GM23338 (cell line): ENCODE data around the gene KRT3. TPM values are rescaled to one million over a fixed set of nuclear protein-coding genes. Genes with fewer than 3 reads are reported as not detected.

Experiments used
- ATAC-seq: fragments of 200-7000 bp; cut with Tn5 transposase; 3 replicates; pipeline ENCODE4 v1.9.1; 2020
- DNase-seq: peaks from one replicate; pipeline ENCODE4 v3.0.0-alpha.2; 2015; ENCODE audit warnings: low spot score
- H2AFZ ChIP-seq: fragments of 200-600 bp; sonication (generic); 2 replicates; pipeline ENCODE4 v1.8.0; 2016; ENCODE audit warnings: antibody characterized with exemption, mild to moderate bottlenecking, moderate library complexity
- H3F3A ChIP-seq: fragments of 200-600 bp; sonication (generic); replicated peaks from 2 replicates; pipeline ENCODE4 v1.8.0; 2017; ENCODE audit warnings: antibody characterized with exemption, mixed run types, low read depth
- H3K27ac ChIP-seq: fragments of 200-600 bp; sonication (generic); 2 replicates; pipeline ENCODE4 v1.6.1; 2016; ENCODE audit warnings: low read depth
- H3K27me3 ChIP-seq: fragments of 200-600 bp; sonication (generic); 2 replicates; pipeline ENCODE4 v1.8.0; 2016; ENCODE audit warnings: mild to moderate bottlenecking, mixed run types, moderate library complexity; ENCODE audit not compliant: insufficient read depth
- H3K36me3 ChIP-seq: fragments of 200-600 bp; sonication (generic); 2 replicates; pipeline ENCODE4 v1.8.0; 2016; ENCODE audit warnings: mild to moderate bottlenecking; ENCODE audit not compliant: insufficient read depth
- H3K4me1 ChIP-seq: fragments of 200-600 bp; sonication (generic); 2 replicates; pipeline ENCODE4 v1.8.0; 2016; ENCODE audit warnings: mild to moderate bottlenecking, moderate library complexity; ENCODE audit not compliant: insufficient read depth
- H3K4me2 ChIP-seq: fragments of 200-600 bp; sonication (generic); 2 replicates; pipeline ENCODE4 v1.7.1; 2017; ENCODE audit warnings: mixed run types
- H3K4me3 ChIP-seq: fragments of 200-600 bp; sonication (generic); 2 replicates; pipeline ENCODE4 v1.6.1; 2016; ENCODE audit warnings: mixed run types
- H3K79me2 ChIP-seq: fragments of 200-600 bp; sonication (generic); replicated peaks from 2 replicates; pipeline ENCODE4 v1.8.0; 2017; ENCODE audit warnings: mild to moderate bottlenecking; ENCODE audit not compliant: insufficient read depth
- H3K9me2 ChIP-seq: fragments of 200-600 bp; sonication (generic); 2 replicates; pipeline ENCODE4 v1.8.0; 2017; ENCODE audit not compliant: insufficient read depth
- H4K20me1 ChIP-seq: fragments of 200-600 bp; sonication (generic); replicated peaks from 2 replicates; pipeline ENCODE4 v1.8.0; 2017; ENCODE audit warnings: mild to moderate bottlenecking; ENCODE audit not compliant: insufficient read depth
- H3K27ac Mint-ChIP-seq: 2 replicates; pipeline ENCODE4 v1.8.0; 2020; ENCODE audit warnings: inconsistent platforms, mild to moderate bottlenecking, moderate library complexity, mixed read lengths
- H3K27me3 Mint-ChIP-seq: 3 replicates; pipeline ENCODE4 v1.8.0; 2022; ENCODE audit warnings: low read depth, mild to moderate bottlenecking, moderate library complexity, mixed read lengths, inconsistent platforms; ENCODE audit not compliant: insufficient read depth, poor library complexity
- H3K36me3 Mint-ChIP-seq: 3 replicates; pipeline ENCODE4 v1.8.0; 2021; ENCODE audit warnings: low read depth, mild to moderate bottlenecking, inconsistent platforms, moderate library complexity, mixed read lengths
- H3K4me1 Mint-ChIP-seq: 3 replicates; pipeline ENCODE4 v1.8.0; 2020; ENCODE audit warnings: mild to moderate bottlenecking, inconsistent platforms, mixed read lengths
- H3K4me3 Mint-ChIP-seq: 3 replicates; pipeline ENCODE4 v1.8.0; 2021; ENCODE audit warnings: moderate library complexity, mild to moderate bottlenecking, inconsistent platforms, mixed read lengths
- H3K9me3 Mint-ChIP-seq: 3 replicates; pipeline ENCODE4 v1.8.0; 2020; ENCODE audit warnings: moderate library complexity, mild to moderate bottlenecking, inconsistent platforms, mixed read lengths
- CREB1 ChIP-seq: fragments of 250-450 bp; sonication (Bioruptor Pico); IDR thresholded peaks from 2 replicates; pipeline ENCODE4 v1.5.0; 2020; ENCODE audit warnings: low read depth, mild to moderate bottlenecking, moderate library complexity
- CTCF ChIP-seq, 2 experiments: fragments of 200-600 bp in 1 of 2; sonication (generic) in 1 of 2; conservative IDR thresholded peaks; 2 replicates each; pipeline versions ENCODE4 v1.5.1 to v1.6.1; 2016 to 2017; ENCODE audit warnings: antibody characterized with exemption in 2 of 2, low read depth in 2 of 2, mild to moderate bottlenecking in 2 of 2, moderate library complexity in 1 of 2
- EZH2phosphoT487 ChIP-seq: fragments of 200-600 bp; sonication (generic); IDR thresholded peaks from one replicate; pipeline ENCODE4 v1.8.1; 2018; ENCODE audit warnings: antibody characterized with exemption; ENCODE audit not compliant: unreplicated experiment
- JUNB ChIP-seq: IDR thresholded peaks from one replicate; pipeline ENCODE4 v1.6.1; 2016; ENCODE audit warnings: antibody characterized with exemption; ENCODE audit not compliant: unreplicated experiment
- NANOG ChIP-seq: IDR thresholded peaks from 2 replicates; pipeline ENCODE4 v1.6.1; 2016; ENCODE audit warnings: antibody characterized with exemption, borderline replicate concordance
- POLR2AphosphoS5 ChIP-seq: IDR thresholded peaks from 2 replicates; pipeline ENCODE4 v1.6.1; 2016; ENCODE audit warnings: antibody characterized with exemption, low read depth
- STAT1 ChIP-seq: IDR thresholded peaks from one replicate; pipeline ENCODE4 v1.6.1; 2016; ENCODE audit warnings: antibody characterized with exemption; ENCODE audit not compliant: unreplicated experiment
- ZNF114 ChIP-seq: fragments of 250-450 bp; sonication (Bioruptor Pico); IDR thresholded peaks from 2 replicates; pipeline ENCODE4 v1.5.0; 2020; ENCODE audit warnings: mild to moderate bottlenecking, moderate library complexity
- ZNF331 ChIP-seq: fragments of 250-450 bp; sonication (Bioruptor Pico); IDR thresholded peaks from 2 replicates; pipeline ENCODE4 v1.5.0; 2020; ENCODE audit warnings: low read depth, mild to moderate bottlenecking, moderate library complexity
- polyA plus RNA-seq: library from polyadenylated mRNA; unstranded; fragments of >200 nt; fragmentation: Nextera tagmentation; extraction: Ambion mirVana; gene quantifications from 2 replicates; pipeline ENCODE4 v1.2.1, GENCODE V29; 2016
- total RNA-seq: library from RNA; depleted of rRNA; stranded (reverse); fragments of >200 nt; shearing (Covaris generic); gene quantifications from 2 replicates; pipeline ENCODE4 v1.2.3, GENCODE V29; 2014
- TF ChIP-seq, protein P1 (sequence below): IDR thresholded peaks from one replicate; pipeline ENCODE4 v1.6.1; 2018; ENCODE audit warnings: antibody characterized with exemption; ENCODE audit not compliant: unreplicated experiment
- TF ChIP-seq, protein P2 (sequence below): fragments of 250-450 bp; sonication (Bioruptor Pico); IDR thresholded peaks from 2 replicates; pipeline ENCODE4 v1.5.0; 2020; ENCODE audit warnings: mild to moderate bottlenecking, moderate library complexity

Gene KRT3
- total and polyA plus RNA-seq, 2 experiments from 2014 or later, result not detected

- Histone ChIP-seq H3K79me2 (no peaks in the 10 kb centered on the region), H3K4me1 (peaks cover 32% of the 10 kb centered on the region), H4K20me1 (no peaks in the 10 kb centered on the region), H3K27ac (no peak overlapping the region), H3K27me3 (no peaks in the 10 kb centered on the region), H2AFZ (no peak overlapping the region), H3K36me3 (no peaks in the 10 kb centered on the region), H3K9me2 (no peaks in the 10 kb centered on the region), H3K4me3 (0 out of 2 replicates have a peak overlapping the region, but pooled peaks have one; percentile 26), H3F3A (no peaks in the 10 kb centered on the region), H3K4me2 (peak overlapping the region; percentile 73)
- H3K36me3 Mint-ChIP-seq, result no peaks in the 10 kb centered on the region
- no peak for TF ChIP-seq NANOG
- no peak for TF ChIP-seq STAT1
- TF ChIP-seq JUNB, result no peak
- TF ChIP-seq, protein P1, sequence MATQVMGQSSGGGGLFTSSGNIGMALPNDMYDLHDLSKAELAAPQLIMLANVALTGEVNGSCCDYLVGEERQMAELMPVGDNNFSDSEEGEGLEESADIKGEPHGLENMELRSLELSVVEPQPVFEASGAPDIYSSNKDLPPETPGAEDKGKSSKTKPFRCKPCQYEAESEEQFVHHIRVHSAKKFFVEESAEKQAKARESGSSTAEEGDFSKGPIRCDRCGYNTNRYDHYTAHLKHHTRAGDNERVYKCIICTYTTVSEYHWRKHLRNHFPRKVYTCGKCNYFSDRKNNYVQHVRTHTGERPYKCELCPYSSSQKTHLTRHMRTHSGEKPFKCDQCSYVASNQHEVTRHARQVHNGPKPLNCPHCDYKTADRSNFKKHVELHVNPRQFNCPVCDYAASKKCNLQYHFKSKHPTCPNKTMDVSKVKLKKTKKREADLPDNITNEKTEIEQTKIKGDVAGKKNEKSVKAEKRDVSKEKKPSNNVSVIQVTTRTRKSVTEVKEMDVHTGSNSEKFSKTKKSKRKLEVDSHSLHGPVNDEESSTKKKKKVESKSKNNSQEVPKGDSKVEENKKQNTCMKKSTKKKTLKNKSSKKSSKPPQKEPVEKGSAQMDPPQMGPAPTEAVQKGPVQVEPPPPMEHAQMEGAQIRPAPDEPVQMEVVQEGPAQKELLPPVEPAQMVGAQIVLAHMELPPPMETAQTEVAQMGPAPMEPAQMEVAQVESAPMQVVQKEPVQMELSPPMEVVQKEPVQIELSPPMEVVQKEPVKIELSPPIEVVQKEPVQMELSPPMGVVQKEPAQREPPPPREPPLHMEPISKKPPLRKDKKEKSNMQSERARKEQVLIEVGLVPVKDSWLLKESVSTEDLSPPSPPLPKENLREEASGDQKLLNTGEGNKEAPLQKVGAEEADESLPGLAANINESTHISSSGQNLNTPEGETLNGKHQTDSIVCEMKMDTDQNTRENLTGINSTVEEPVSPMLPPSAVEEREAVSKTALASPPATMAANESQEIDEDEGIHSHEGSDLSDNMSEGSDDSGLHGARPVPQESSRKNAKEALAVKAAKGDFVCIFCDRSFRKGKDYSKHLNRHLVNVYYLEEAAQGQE, result no peak
- TF ChIP-seq ZNF331 (CRISPR knock-in tag), result no peak
- TF ChIP-seq, protein P2, sequence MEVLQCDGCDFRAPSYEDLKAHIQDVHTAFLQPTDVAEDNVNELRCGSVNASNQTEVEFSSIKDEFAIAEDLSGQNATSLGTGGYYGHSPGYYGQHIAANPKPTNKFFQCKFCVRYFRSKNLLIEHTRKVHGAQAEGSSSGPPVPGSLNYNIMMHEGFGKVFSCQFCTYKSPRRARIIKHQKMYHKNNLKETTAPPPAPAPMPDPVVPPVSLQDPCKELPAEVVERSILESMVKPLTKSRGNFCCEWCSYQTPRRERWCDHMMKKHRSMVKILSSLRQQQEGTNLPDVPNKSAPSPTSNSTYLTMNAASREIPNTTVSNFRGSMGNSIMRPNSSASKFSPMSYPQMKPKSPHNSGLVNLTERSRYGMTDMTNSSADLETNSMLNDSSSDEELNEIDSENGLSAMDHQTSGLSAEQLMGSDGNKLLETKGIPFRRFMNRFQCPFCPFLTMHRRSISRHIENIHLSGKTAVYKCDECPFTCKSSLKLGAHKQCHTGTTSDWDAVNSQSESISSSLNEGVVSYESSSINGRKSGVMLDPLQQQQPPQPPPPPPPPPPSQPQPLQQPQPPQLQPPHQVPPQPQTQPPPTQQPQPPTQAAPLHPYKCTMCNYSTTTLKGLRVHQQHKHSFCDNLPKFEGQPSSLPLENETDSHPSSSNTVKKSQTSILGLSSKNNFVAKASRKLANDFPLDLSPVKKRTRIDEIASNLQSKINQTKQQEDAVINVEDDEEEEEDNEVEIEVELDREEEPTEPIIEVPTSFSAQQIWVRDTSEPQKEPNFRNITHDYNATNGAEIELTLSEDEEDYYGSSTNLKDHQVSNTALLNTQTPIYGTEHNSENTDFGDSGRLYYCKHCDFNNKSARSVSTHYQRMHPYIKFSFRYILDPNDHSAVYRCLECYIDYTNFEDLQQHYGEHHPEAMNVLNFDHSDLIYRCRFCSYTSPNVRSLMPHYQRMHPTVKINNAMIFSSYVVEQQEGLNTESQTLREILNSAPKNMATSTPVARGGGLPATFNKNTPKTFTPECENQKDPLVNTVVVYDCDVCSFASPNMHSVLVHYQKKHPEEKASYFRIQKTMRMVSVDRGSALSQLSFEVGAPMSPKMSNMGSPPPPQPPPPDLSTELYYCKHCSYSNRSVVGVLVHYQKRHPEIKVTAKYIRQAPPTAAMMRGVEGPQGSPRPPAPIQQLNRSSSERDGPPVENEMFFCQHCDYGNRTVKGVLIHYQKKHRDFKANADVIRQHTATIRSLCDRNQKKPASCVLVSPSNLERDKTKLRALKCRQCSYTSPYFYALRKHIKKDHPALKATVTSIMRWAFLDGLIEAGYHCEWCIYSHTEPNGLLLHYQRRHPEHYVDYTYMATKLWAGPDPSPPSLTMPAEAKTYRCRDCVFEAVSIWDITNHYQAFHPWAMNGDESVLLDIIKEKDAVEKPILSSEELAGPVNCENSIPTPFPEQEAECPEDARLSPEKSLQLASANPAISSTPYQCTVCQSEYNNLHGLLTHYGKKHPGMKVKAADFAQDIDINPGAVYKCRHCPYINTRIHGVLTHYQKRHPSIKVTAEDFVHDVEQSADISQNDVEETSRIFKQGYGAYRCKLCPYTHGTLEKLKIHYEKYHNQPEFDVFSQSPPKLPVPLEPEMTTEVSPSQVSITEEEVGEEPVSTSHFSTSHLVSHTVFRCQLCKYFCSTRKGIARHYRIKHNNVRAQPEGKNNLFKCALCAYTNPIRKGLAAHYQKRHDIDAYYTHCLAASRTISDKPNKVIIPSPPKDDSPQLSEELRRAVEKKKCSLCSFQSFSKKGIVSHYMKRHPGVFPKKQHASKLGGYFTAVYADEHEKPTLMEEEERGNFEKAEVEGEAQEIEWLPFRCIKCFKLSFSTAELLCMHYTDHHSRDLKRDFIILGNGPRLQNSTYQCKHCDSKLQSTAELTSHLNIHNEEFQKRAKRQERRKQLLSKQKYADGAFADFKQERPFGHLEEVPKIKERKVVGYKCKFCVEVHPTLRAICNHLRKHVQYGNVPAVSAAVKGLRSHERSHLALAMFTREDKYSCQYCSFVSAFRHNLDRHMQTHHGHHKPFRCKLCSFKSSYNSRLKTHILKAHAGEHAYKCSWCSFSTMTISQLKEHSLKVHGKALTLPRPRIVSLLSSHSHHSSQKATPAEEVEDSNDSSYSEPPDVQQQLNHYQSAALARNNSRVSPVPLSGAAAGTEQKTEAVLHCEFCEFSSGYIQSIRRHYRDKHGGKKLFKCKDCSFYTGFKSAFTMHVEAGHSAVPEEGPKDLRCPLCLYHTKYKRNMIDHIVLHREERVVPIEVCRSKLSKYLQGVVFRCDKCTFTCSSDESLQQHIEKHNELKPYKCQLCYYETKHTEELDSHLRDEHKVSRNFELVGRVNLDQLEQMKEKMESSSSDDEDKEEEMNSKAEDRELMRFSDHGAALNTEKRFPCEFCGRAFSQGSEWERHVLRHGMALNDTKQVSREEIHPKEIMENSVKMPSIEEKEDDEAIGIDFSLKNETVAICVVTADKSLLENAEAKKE, result no peak
- no peak for TF ChIP-seq ZNF114 (CRISPR knock-in tag)
- TF ChIP-seq CTCF (conservative IDR thresholded peaks at IDR 0.05; ENCODE audit: low read depth in 2 of 2), result no peak
- TF ChIP-seq EZH2phosphoT487, result no peak
- TF ChIP-seq POLR2AphosphoS5, result no peak
- TF ChIP-seq CREB1 (CRISPR knock-in tag), result no peak
- ATAC-seq, result no peak
- H3K4me3 Mint-ChIP-seq, result no peak overlapping the region
- peaks cover 29% of the 10 kb centered on the region for H3K4me1 Mint-ChIP-seq
- no peak for DNase-seq
- H3K27ac Mint-ChIP-seq, result no peak overlapping the region
- no peaks in the 10 kb centered on the region for H3K9me3 Mint-ChIP-seq
- peaks cover 4% of the 10 kb centered on the region for H3K27me3 Mint-ChIP-seq
Measured at GRCh38 chr12:52799505-52800211, 3.7 kb upstream of the KRT3 start.
